Stomach (tissue), 9 donors: Measurements from ENCODE around the gene IQSEC1. TPM values are rescaled to one million over a fixed set of nuclear protein-coding genes. Genes with fewer than 3 reads are reported as not detected.

Experiments
- DNase-seq, 2 donors: peaks; one replicate each; pipeline versions ENCODE4 v3.0.0 to v3.0.0-alpha.2; 2013 to 2019
- H3K27ac ChIP-seq, 5 donors: fragments of 200-600 bp in 4 of 5; sonication (generic) in 4 of 5; one replicate each; pipeline ENCODE4 v1.5.1; 2013 to 2019; ENCODE audit warnings: mild to moderate bottlenecking in 1 of 5, moderate library complexity in 1 of 5
- H3K27me3 ChIP-seq, 3 donors: fragments of 200-600 bp; sonication (generic); one replicate each; pipeline ENCODE4 v1.5.1; 2017 to 2019; ENCODE audit warnings: mixed run types in 1 of 3
- H3K36me3 ChIP-seq, 4 donors: fragments of 200-600 bp; sonication (generic); 1 replicate in 3 of 4; 2 replicates in 1 of 4; pipeline ENCODE4 v1.5.1; 2016 to 2019
- H3K4me1 ChIP-seq, 4 donors: fragments of 200-600 bp; sonication (generic); one replicate each; pipeline ENCODE4 v1.5.1; 2016 to 2019
- H3K4me3 ChIP-seq, 4 donors: fragments of 200-600 bp; sonication (generic) in 3 of 4; one replicate each; pipeline ENCODE4 v1.5.1; 2016 to 2019; ENCODE audit warnings: mild to moderate bottlenecking in 1 of 4
- H3K9me3 ChIP-seq, 4 donors: fragments of 200-600 bp; sonication (generic); one replicate each; pipeline ENCODE4 v1.5.1; 2016 to 2019
- CTCF ChIP-seq, 7 experiments: fragments of 450-650 bp in 4 of 7; fragments of 200-600 bp in 3 of 7; sonication (generic) in 3 of 7; IDR thresholded peaks; one replicate each; pipeline ENCODE4 v1.5.1; 2016 to 2019; ENCODE audit warnings: antibody characterized with exemption in 7 of 7, control low read depth in 2 of 7, mild to moderate bottlenecking in 1 of 7
- EP300 ChIP-seq: sonication (generic); formaldehyde crosslinking; IDR thresholded peaks from one replicate; pipeline ENCODE4 v1.6.1; 2017; ENCODE audit warnings: antibody characterized with exemption
- POLR2A ChIP-seq, 4 donors: fragments of 450-650 bp; IDR thresholded peaks; one replicate each; pipeline ENCODE4 v1.6.1; 2016; ENCODE audit warnings: antibody characterized with exemption in 4 of 4, control low read depth in 2 of 4, mild to moderate bottlenecking in 1 of 4, moderate library complexity in 1 of 4
- POLR2AphosphoS5 ChIP-seq, 3 donors: sonication (generic); formaldehyde crosslinking; IDR thresholded peaks; one replicate each; pipeline ENCODE4 v1.6.1; 2016; ENCODE audit warnings: antibody characterized with exemption in 3 of 3
- WGBS, 5 donors: extraction: QIAGEN DNeasy Blood & Tissue Kit in 3 of 5; methylation state at CpG; one replicate each; pipeline versions ENCODE4 v1.1.5 to v1.1.7; 2013 to 2018; 5-methylcytosine and 5-hydroxymethylcytosine counted together
- intact Hi-C: fragments of 100-400 bp; cut with DNase I; formaldehyde crosslinking; loops from one replicate; pipeline ENCODE4 v1.15.1; 2023; ENCODE audit warnings: low total_unique reads
- polyA plus RNA-seq, 3 donors: library from polyadenylated mRNA; stranded (reverse); fragments of 200-250 nt; gene quantifications; one replicate each; pipeline ENCODE4 v1.2.3, GENCODE V29; 2013
- total RNA-seq, 5 donors: library from RNA; depleted of rRNA; stranded (reverse); fragments of >200 nt; gene quantifications; one replicate each; pipeline versions ENCODE4 v1.1.0 to v1.2.3, GENCODE V29; 2014 to 2016
- donor health status: healthy with polysubstance abuse.
- donor health status: Bipolar disorder and iron deficiency.
- donor health status: healthy.

The IQSEC1 gene
- total and polyA plus RNA-seq, 8 donors: 6.7 to 46.9 (median 20.8) TPM

DNA sequence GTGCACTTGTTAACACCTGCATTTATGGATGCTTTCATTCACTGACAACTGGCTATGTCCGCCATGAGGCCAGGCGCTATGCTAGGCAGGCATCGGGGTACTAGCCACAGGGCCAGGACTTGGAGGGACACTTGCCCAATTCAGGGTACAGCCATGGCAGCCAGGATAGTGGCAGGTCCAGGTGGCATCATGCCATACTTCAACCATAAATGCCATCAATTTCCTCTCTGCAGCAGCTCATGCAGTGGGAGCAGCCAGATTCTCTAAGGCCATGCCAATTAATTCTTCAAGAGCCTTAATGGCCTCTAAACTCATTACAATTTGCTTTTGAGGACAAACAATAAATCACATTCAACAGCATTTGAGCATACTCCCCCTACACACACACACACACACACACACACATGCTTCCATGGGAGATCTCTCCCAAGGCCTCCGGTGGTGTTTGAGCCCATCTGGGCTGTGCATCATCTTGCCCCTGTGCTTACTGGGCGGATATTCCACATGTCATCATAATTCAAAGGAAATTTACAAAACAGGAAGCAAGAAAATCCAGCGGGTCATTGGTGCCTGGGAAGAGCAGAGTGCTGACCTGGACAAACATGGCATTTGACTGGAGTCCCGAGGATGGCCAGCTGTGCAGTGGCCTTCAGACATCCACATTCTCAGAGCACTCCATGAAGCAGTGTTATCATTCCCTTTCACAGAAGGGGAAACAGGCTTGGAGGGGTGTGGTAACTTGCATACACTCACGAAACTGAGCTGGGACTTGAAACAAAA, 109.1 kb downstream of the IQSEC1 start:
- H3K36me3 ChIP-seq: no peaks in the 10 kb centered on the region
- peak overlapping the region in 4 of 5 donors; percentile 49 to 74 (median 70) for H3K27ac ChIP-seq
- TF ChIP-seq POLR2AphosphoS5 (IDR thresholded peaks at IDR 0.05): no peak
- TF ChIP-seq EP300: no peak
- no peak for TF ChIP-seq CTCF (IDR thresholded peaks at IDR 0.05)
- TF ChIP-seq POLR2A (IDR thresholded peaks at IDR 0.05): no peak
- H3K9me3 ChIP-seq: no peaks in the 10 kb centered on the region
- H3K4me3 ChIP-seq: no peak overlapping the region
- peak in 1 of 2 donors; percentile 52 for DNase-seq
- peaks cover 61 to 94% (median 90%) of the 10 kb centered on the region in 4 donors for H3K4me1 ChIP-seq
- H3K27me3 ChIP-seq: no peaks in the 10 kb centered on the region
- intact Hi-C loops: no loop called here
- 52 to 60% (median 60%) methylated on average over 8 of the region's 8 CpGs for WGBS, 5 donors

DNA sequence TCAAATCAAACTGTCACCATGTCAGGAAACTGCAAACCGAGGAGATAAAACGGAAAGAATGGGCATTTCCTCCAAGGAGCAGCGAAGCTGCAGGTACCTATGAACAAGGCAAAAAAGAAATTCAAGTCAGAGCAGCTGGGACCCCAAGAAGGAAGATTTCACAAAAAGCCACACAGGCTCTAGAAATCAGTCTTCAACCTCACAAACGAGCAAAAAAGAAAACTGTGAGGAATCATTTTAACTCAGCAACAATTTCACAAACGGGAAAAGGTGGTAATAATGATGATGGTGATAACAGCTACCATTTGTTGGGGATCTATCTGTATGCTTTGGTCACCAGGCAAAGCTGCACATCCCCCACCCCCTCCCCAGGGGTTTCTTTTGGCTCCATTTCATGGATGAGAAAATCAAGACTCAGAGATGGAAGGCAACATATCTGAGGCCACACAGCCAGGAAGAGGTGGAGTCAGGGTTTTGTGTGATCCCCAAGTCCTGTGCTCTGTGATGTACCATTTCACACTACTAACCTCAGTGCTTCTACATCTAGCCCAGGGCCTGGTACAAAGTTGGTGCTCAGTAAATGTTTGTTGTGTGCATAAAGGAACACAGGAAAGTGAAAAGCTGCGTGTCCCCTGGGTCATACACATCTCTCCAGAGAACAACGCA, 109.9 kb downstream of the IQSEC1 start:
- peak overlapping the region in 2 of 5 donors; percentile 10 to 40 for H3K27ac ChIP-seq
- H3K9me3 ChIP-seq: no peaks in the 10 kb centered on the region
- DNase-seq: no peak
- intact Hi-C loops: no loop called here
- peaks cover 67 to 96% (median 91%) of the 10 kb centered on the region in 4 donors for H3K4me1 ChIP-seq
- WGBS, 5 donors: 67 to 72% (median 68%) methylated on average over 7 of the region's 7 CpGs
- H3K4me3 ChIP-seq: no peak overlapping the region
- no peaks in the 10 kb centered on the region for H3K36me3 ChIP-seq
- H3K27me3 ChIP-seq: no peaks in the 10 kb centered on the region
- TF ChIP-seq POLR2A (IDR thresholded peaks at IDR 0.05): no peak

DNA sequence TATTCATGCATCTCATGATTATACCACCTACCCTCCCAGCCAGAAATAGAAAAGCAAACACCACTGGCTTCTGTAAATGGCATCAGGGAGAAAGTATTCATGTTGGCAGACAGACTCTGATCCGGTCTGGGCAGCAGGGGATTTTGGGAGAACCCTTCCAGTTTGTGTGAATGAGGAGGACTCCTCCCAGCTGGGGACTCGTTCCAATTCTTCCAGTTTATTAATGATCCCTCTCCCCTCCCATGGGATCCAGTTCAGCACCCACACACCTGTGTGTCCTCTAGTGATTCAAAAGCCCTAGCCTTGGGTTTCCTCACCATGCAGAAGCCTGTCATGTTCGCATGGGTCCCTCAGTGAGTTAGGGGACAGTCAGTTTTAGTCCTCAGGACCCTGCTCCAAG, 110.9 kb downstream of the IQSEC1 start:
- Histone ChIP-seq H3K4me1 (peaks cover 74 to 100% (median 95%) of the 10 kb centered on the region in 4 donors), H3K27me3 (no peaks in the 10 kb centered on the region), H3K27ac (peak overlapping the region in 1 of 5 donors; percentile 12), H3K9me3 (no peaks in the 10 kb centered on the region), H3K36me3 (no peaks in the 10 kb centered on the region), H3K4me3 (no peak overlapping the region)
- intact Hi-C loops: no loop called here
- no peak for DNase-seq
- 45 to 54% (median 49%) methylated on average over 3 of the region's 3 CpGs for WGBS, 5 donors
- TF ChIP-seq EP300: no peak
- no peak for TF ChIP-seq POLR2AphosphoS5 (IDR thresholded peaks at IDR 0.05)
- TF ChIP-seq POLR2A (IDR thresholded peaks at IDR 0.05): no peak
- TF ChIP-seq CTCF (IDR thresholded peaks at IDR 0.05): no peak

DNA sequence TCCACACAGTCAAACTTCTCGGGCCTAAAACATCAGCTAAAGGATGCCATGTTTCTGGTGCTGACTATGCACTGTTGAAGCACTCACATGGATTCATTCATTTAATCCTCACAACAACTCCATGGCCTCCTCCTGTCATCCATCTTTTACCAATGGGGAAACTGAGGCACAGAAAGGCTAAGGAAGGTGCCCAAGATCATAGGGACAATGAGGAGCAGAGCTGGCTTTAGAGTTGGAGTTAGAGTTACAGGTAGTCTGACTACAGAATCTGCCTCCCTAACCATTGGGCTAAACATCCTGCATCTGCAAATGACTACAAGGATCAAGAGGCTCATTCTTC, 111.6 kb downstream of the IQSEC1 start:
- intact Hi-C loops: no loop called here
- no peak for DNase-seq
- Histone ChIP-seq H3K9me3 (no peaks in the 10 kb centered on the region), H3K4me1 (peaks cover 80 to 100% (median 96%) of the 10 kb centered on the region in 4 donors), H3K4me3 (no peak overlapping the region), H3K36me3 (no peaks in the 10 kb centered on the region), H3K27ac (no peak overlapping the region), H3K27me3 (no peaks in the 10 kb centered on the region)
- 65 to 93% (median 91%) methylated on average over 1 of the region's 1 CpG for WGBS, 5 donors
- TF ChIP-seq CTCF (IDR thresholded peaks at IDR 0.05) (no peak), POLR2A (IDR thresholded peaks at IDR 0.05) (no peak), EP300 (no peak), POLR2AphosphoS5 (IDR thresholded peaks at IDR 0.05) (no peak)
